Kidney capillary endothelial cell (primary cell): ENCODE measurements around the gene PRSS1.
A peak's percentile ranks its signal among the peaks of the same experiment; 100 is the strongest.
"Not testable (repeated sequence)": the region's sequence is repeated elsewhere in the genome, so short reads cannot be mapped to it uniquely, and the experiment has no call there.

Experiments
- DNase-seq: peaks from one replicate; pipeline ENCODE4 v3.0.0-alpha.2; 2018; ENCODE audit warnings: low spot score

Gene PRSS1

DNA sequence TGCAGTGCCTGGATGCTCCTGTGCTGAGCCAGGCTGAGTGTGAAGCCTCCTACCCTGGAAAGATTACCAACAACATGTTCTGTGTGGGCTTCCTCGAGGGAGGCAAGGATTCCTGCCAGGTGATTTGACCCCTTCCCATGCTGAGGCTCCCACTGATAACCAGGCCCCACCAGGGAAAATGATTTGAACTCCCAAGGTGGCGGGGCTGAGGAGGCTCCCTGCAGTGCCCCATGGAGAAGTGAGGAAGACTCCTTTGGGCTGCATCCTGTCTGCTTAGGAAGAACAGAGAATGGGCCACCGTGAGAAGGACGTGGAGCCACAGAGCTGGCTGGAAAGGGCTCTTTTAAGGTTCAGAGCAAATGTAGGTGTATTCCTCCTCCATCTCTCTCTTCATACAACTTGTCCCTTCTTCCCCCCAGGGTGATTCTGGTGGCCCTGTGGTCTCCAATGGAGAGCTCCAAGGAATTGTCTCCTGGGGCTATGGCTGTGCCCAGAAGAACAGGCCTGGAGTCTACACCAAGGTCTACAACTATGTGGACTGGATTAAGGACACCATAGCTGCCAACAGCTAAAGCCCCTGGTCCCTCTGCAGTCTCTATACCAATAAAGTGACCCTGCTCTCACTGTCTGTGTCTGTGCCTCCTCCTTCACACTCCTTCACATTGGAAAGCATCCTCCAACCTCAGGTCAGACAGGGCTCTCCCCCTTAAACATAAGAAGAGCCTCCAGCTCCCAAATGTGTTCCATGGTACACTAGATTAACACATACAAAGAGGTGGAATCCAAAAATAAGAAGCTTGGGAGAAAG, 24.9 kb downstream of the PRSS1 start:
- no peak for DNase-seq

DNA sequence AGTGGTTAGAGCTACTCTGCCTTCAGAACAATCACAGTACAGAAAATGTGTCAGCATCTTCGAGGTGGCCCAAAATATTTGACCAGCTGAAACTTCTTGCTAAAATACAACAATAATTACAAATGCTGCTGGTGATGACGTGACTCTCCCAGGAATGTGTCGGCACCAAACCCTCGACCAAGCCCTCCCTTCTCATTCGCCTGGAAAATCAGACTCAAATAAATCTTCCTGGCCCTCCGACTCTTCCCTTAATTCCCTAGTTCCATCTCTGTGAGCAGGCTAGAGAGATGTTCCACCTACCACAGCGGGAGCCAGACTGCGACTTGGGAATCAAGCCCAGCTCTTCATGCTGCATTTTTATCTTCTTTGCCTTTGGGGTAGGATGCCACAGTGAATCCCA, 25.6 kb downstream of the PRSS1 start:
- no peak for DNase-seq

DNA sequence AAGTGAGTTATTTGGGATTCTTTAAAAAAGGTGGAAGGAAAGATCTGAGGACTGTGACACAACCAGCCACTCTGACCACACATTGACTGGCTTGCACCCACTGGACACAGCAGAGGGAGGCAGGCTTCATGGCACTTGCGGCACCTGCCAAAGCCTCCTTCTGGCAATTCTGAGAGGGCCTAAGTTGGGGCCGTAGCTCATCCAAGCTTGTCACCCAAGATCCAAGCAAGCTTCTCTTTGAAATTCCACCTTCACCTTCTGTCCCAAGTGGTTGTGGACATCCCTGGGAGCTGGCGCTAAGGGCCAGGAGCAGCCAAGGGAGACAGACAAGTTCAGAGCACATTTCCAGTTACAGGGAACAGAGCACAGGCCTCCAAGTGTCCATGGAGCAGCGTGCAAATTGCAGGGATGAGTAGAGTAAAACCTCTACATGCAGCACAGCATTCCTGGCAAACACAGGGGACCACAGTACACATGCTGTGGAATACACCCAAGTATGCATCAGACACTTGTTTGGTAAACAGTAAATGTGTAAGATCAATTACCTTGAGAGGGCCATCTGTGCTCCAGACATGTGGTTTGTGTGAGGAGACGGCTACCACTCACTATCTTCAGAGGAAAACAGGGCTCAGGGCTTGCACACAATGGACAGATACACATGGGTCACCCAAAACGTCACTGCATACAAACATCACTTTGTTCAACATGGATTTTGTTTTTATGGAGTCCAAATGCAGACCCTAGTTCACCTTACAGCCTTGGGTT, 26.3 kb downstream of the PRSS1 start:
- DNase-seq = not testable (repeated sequence)

DNA sequence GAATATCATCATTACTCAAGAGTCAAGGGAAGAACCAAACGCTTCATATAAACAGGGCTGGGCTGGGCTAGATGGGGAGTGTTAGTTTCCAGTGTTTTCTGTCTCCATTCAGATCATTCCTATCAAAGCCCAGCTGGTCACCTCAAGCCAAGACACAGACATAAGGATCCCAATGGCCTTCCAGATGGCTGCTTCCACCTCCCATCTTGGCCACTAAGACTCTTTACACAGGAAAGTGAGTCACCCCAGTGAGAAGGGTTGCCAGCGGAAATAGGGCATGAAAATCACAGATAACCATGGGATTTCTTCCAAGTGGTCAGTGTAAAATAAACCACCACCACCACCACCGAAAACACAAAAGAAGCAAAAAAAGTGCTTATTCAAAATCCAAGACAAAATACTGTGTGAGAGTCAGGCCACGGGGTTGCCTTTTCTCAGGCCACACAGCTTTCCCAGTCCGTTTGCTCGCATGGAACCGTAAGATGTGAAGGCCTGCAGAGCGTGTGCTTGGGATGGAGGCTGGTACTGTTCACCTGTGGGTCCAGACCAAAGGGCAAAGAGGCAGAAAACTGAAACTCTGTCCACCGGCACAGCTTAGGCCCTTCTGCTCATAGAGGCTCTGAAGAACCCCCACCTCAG, 27.1 kb downstream of the PRSS1 start:
- no peak for DNase-seq

DNA sequence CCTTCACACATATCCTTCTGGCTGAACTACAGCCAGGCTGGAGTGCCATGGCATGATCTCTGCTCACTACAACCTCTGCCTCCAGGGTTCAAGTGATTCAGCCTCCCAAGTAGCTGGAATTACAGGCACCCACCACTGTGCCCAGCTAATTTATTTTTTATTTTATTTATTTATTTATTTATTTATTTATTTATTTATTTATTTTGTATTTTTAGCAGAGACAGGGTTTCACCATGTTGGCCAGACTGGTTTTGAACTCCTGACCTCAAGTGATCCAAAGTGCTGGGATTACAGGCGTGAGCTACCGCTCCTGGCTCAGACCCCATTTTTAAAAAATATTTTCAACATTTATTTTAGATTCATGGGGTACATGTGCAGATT, 27.6 kb downstream of the PRSS1 start:
- DNase-seq = not testable (repeated sequence)

DNA sequence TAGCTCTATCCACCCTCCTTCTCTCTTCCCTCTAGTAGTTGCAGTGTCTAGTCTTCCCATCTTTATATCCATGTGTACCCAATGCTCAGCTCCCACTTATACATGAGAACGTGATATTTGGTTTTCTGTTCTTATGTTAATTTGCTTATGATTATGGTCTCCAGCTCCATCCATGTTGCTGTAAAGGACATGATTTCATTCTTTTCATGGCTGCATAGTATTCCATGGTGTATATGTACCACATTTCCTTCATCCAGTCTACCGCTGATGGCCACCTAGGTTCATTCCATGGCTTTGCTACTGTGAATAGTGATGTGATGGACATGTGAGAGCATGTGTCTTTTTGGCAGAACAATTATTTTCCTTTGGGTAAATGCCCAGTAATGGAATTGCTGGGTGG, 28.0 kb downstream of the PRSS1 start:
- no peak for DNase-seq

DNA sequence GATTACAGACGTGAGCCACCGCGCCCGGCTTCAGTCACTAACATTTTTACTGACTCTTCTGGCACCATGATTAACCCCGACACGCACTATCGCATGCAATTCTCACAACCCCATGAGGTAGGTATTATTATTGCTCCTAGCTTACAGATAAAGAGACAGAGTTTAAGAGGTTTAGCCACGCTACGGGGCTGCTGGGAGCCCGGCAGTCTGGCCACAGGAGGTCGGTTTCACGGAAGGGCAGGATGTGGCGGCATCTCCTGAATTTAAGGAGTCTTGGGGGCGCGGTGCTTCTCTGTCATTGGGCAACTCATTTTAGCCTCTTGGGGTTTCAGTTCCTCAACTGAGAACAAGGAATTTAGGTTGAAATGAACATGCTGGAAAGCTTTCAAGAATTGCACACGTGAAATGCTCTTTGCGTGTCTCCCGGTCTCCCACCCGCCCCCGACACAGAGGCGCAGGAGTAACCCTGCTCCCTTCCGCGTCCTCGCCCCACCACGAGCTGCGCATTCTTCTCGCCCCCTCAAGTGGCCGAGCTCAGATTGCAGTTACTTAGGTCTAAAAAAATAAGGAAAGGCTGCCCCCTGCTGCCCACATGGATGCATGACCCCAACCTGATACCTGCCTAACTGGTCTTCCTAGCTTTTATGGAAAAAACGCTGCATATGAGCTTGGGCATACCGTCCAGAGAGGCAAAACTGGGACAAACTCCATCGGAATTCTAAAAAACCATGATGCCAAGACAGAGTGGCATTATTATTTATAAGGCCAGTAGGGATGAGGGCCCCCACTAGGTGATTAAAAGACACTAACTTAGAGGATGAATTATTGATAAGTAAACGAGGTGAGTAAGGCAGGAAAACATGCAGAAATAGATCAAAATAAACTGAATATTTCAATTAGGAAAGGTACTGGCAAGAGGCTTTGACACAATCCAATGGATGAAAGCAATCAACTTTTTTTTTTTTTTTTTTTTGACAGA, 33.9 kb downstream of the PRSS1 start:
- peak; percentile 81 for DNase-seq

DNA sequence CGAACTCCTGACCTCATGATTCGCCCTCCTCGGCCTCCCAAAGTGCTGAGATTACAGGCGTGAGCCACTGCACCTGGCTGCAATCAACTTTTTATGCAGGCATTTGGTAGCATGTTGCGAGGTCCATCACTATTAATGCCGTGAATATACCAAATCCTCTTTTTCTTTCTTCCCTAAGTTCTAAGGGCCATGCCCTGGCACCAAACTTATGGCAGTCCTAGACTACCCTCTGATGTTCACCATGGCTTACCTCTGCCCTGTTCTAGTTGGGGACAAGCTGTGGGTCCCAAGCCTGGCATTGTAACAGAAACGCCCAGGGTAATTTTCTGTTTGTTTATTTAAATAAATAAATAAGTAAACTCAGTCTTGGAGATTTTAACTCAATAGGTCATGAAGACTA, 34.8 kb downstream of the PRSS1 start:
- no peak for DNase-seq

DNA sequence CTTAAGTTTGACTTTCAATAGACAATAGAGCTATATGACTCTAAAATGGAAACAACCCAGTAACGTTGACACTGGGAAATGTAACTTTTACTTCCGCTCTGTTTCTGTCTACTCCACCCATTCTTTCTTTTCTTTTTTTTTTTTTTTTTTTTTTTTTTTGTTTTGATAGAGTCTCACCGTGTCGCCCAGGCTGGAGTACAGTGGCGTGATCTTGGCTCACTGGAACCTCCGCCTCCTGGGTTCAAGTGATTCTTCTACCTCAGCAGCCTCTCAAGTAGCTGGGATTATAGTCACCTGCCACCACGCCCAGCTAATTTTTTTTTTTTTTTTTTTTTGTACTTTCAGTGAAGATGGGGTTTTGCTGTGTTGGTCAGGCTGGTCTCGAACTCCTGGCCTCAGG, 35.4 kb downstream of the PRSS1 start:
- DNase-seq = no peak

DNA sequence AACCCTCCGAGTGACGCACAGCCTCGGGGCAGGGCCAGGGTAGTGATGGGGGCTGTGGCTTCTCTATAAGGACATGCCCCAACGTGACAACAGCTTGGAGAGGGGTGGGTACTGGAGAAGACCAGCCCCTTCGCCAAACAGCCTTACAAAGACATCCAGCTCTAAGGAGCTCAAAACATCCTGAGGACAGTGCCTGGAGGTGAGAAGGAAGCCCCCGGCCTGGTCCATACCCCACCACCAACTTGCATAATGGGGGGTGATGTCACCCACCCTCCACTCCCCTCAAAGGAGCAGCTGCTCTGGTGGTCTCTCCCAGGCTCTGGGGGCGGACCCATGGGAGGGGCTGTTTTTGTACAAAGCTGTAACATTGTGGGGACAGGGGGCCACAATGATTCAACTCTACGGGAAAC, 36.6 kb downstream of the PRSS1 start:
- no peak for DNase-seq

DNA sequence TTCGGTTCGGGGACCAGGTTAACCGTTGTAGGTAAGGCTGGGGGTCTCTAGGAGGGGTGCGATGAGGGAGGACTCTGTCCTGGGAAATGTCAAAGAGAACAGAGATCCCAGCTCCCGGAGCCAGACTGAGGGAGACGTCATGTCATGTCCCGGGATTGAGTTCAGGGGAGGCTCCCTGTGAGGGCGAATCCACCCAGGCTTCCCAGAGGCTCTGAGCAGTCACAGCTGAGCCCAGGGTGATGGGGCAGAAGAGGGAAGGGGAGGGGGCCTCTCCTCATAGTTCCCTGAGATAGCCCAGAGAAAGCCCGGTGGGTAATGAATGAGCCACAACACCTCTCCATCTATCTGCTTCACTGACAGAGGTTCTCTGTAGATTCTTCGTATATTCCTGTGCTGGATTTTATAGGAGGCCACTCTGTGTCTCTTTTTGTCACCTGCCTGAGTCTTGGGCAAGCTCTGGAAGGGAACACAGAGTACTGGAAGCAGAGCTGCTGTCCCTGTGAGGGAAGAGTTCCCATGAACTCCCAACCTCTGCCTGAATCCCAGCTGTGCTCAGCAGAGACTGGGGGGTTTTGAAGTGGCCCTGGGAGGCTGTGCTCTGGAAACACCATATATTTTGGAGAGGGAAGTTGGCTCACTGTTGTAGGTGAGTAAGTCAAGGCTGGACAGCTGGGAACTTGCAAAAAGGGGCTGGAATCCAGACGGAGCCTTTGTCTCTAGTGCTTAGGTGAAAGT, 37.9 kb downstream of the PRSS1 start:
- no peak for DNase-seq

DNA sequence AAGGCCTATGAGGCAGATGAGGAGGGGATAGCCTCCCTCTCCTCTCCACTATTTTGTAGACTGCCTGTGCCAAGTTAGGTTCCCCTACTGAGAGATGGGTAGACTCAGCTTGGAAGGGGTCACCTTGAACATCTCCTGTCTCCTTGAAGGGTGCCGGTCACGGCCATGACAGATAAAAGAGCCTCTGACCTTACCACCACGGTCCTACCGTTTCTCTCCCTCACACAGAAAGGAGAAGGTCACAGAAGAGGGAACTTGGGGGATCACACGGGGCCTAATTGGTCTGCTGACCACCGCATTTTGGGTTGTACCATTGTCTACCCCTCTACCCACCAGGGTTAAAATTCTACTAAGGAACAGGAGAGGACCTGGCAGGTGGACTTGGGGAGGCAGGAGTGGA, 38.5 kb downstream of the PRSS1 start:
- no peak for DNase-seq

DNA sequence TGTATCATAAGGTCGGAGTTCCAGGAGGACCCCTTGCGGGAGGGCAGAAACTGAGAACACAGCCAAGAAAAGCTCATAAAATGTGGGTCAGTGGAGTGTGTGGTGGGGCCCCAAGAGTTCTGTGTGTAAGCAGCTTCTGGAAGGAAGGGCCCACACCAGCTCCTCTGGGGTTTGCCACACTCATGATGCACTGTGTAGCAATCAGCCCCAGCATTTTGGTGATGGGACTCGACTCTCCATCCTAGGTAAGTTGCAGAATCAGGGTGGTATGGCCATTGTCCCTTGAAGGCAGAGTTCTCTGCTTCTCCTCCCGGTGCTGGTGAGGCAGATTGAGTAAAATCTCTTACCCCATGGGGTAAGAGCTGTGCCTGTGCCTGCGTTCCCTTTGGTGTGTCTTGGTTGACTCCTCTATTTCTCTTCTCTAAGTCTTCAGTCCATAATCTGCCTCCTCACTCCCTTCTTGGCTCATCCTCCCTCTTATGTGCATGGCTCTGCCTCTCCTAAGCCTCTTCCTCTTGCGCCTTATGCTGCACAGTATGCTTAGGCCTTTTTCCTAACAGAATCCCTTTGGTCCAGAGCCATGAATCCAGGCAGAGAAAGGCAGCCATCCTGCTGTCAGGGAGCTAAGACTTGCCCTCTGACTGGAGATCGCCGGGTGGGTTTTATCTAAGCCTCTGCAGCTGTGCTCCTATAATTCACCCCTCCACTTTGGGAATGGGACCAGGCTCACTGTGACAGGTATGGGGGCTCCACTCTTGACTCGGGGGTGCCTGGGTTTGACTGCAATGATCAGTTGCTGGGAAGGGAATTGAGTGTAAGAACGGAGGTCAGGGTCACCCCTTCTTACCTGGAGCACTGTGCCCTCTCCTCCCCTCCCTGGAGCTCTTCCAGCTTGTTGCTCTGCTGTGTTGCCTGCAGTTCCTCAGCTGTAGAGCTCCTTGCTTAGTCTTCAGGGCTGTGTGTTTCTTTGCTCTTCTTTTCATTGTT, 39.3 kb downstream of the PRSS1 start:
- no peak for DNase-seq

DNA sequence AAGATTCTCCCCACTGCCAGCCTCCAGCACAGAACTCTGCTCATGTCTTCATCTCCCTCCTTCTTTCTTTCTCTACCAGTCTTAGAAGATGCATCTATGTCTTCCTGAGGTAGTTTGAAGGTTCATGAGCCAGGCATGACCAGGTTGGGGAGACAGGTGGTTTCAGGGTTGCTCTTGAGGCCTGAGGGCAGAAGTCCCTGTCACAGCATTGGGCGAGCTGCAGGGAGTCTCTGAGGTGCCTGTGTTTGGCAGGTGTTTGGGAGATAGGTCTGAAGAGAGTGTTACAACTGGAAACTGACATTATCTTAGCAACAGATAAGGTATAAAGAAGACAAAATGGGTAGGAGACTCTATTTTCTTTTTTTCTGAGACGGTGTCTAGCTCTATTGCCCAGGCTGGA, 40.2 kb downstream of the PRSS1 start:
- DNase-seq = no peak

DNA sequence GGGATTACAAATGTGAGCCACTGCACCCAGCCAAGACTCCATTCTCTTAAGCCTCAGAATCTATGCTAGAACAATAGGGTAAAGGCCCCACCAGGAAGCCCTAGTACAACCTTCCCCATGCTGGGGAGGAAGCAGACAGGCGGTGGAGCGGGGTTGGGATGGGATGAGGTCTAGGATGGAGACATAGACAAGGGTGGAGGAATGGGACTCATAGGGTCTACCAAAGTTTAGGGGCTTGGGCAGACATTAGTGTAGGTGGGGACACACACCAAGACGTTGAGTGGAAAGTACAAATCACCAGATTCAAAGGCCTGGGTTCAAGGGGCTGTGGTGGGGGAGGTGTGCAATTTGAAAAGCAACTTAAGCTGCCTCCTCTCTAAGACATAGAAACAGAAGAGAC, 40.8 kb downstream of the PRSS1 start:
- DNase-seq = no peak

DNA sequence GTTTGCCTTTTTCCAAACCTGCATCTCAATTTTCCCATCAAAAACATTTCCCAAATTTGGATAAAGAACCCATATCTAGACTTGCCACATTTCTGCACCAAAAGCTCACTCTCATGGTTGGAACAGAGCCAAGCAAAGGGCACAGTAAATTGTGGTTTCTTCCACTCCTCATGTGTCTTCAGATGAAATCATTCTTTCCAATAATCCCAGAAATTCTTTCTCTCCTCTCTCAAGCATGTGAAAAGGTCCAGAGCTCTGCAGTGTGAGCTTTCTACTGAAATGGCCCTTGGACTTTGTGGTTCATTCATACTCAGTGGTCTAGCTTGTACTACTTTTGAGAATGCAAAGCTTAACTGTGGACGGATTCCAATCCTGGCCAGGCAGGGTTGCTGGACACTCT, 41.3 kb downstream of the PRSS1 start:
- no peak for DNase-seq

DNA sequence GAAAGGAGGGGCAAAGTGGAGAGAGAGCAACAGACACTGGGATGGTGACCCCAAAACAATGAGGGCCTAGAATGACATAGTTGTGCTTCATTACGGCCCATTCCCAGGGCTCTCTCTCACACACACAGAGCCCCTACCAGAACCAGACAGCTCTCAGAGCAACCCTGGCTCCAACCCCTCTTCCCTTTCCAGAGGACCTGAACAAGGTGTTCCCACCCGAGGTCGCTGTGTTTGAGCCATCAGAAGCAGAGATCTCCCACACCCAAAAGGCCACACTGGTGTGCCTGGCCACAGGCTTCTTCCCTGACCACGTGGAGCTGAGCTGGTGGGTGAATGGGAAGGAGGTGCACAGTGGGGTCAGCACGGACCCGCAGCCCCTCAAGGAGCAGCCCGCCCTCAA, 42.2 kb downstream of the PRSS1 start:
- DNase-seq = no peak

DNA sequence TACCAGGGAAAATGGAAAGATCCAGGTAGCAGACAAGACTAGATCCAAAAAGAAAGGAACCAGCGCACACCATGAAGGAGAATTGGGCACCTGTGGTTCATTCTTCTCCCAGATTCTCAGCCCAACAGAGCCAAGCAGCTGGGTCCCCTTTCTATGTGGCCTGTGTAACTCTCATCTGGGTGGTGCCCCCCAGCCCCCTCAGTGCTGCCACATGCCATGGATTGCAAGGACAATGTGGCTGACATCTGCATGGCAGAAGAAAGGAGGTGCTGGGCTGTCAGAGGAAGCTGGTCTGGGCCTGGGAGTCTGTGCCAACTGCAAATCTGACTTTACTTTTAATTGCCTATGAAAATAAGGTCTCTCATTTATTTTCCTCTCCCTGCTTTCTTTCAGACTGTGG, 42.9 kb downstream of the PRSS1 start:
- no peak for DNase-seq

DNA sequence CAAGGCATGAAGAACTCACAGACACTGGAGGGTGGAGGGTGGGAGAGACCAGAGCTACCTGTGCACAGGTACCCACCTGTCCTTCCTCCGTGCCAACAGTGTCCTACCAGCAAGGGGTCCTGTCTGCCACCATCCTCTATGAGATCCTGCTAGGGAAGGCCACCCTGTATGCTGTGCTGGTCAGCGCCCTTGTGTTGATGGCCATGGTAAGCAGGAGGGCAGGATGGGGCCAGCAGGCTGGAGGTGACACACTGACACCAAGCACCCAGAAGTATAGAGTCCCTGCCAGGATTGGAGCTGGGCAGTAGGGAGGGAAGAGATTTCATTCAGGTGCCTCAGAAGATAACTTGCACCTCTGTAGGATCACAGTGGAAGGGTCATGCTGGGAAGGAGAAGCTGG, 43.3 kb downstream of the PRSS1 start:
- DNase-seq = no peak

DNA sequence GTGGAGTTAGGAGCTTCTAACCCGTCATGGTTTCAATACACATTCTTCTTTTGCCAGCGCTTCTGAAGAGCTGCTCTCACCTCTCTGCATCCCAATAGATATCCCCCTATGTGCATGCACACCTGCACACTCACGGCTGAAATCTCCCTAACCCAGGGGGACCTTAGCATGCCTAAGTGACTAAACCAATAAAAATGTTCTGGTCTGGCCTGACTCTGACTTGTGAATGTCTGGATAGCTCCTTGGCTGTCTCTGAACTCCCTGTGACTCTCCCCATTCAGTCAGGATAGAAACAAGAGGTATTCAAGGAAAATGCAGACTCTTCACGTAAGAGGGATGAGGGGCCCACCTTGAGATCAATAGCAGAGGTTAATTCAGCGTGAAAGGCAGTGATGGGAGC, 43.9 kb downstream of the PRSS1 start:
- DNase-seq = no peak
